HG02885 (cell line): ENCODE measurements around the gene BMX.

Experiments used
- ATAC-seq: cut with Tn5 transposase; IDR thresholded peaks from one replicate; pipeline ENCODE4 v1.9.1; 2021; ENCODE audit warnings: mild to moderate bottlenecking; ENCODE audit not compliant: unreplicated experiment, poor library complexity

The BMX gene

DNA sequence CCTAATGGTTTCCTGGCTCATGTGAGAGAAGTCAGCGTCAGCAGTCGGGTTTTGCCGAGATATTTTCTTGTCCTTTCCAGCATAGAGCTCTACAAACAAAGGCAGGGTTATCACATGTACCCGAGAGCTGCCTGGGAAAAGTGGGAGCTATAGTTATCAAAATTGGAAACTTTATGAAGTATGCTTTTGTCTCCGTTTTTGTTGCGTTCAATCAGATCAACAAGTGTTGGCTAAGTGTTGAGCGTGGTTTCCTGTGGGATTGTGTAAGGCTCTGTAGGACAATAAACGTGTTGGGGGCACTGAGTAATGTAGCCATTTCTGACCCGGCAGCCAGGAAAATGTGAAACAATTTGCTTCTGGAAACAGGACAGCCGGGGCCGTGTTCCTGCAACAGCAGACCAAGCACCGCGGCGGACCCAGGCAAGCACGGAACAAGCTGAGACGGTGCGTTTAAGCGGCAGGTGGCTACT, at the start of gene BMX:
TSS of gene BMX (plus strand) at position 311 of the 470 bp plus-strand sequence. CDS start 7,547 bp downstream, outside the sequence.
- ATAC-seq, result no peak

DNA sequence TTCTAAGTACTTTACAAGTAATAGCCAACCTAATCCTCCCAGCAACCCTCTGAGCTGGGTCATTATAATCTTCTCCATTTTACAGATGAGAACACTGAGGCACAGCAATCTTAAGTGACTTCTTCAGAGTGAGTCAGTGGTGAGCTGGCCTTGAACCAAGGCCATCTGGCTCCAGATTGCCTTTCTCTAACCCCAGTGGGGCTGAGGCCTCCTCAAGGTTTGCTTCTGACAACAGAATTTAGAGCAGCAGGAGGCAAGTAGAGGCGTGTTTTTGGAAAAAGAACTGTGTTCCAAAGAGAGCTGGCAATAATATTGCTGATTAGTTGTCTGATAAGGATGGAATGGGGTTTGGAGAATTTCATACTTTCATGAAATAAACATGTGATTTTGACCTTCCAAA, 48.7 kb upstream of the BMX start:
- no peak for ATAC-seq

DNA sequence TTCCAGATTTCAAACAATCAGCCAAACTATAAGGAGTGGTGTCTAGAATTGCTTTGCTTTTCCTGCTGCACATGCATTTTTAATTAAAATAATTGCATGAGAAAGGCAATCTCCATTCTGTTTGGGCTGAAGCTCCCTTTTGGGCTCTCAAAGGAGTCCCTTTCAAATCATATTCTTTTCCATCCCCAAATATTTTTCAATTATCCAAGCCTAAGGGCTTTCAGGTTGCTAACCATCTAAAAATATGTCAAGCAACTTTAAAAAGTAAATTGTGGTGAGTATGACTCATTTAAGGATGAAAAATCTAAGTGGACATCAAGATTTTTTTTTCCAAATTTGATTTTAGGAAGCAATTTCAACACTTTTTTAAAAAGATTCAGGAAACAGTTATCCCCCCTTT, 35.9 kb upstream of the BMX start:
- no peak for ATAC-seq

DNA sequence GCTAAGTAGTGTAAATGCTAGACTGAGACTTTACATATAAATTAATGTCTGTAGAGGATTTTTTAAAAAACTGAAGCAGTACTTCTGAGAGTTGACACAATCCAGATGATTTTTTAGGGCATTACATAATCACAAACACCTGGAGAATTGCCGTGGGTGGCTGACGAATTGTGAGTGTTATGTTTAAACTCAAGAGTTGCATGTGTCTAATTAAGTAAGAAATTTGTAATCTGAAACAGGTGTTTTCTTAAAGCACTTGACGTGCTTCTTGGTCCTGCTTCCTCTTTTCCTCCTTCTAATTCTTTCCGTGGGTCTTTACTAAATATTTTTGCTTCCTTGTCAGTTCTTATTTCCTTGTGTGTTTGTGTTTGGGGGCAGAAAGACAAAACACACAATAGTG, 35.3 kb upstream of the BMX start:
- peak; percentile 77 for ATAC-seq

DNA sequence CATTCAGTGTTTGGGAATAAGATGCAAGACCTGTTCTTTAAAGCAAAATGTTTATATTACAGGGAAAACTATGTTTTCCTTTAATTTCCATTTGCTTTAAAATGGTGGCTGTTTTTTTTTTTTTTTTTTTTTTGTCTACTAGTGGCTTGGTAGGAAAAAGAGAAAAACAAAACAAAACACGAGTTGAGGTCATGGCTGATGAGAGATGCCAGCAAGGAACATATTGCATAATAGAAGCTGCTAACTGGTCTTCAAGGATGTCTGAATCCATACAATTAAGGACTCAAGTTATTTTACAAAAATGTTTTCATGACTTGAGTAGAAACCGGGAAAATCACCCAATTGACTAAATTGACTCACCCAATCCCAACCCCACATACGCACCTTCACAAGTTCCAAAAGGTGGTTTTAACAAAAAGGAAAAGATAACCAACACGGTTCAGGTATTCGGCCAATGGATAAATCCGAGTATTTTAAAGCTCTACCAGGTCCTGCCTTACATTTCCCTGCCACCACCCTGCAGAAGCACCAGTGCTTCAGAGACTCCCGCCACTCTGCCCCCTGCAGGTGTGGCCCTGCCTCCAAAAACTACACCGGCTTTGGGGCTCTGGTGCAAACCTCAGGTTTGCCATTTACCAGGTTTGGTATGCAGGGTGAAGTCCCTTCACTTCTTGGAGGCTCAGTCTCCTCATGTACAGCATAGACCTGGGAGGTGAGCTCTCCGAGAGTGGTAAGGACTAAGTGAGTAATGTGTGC, 34.5 kb upstream of the BMX start:
- ATAC-seq, result no peak

DNA sequence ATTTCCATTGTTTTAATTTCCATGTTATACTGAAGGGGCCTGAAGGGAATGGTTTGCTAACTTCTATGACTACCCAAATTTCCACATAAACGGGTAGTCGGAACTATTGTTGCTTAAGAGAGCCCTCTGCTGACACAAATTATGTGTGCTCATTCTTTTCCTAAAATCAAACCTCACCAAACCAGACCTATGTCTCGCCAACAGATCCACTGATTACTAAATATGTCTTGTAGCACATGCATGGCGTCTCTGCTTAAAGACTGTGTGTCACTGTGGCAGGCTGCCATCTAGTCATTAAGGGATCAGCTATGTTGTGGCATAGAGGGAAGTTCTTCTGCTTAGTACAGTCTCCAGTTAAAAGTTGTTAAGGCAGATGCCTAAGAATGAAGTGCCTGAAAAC, 32.6 kb upstream of the BMX start:
- ATAC-seq, result no peak

DNA sequence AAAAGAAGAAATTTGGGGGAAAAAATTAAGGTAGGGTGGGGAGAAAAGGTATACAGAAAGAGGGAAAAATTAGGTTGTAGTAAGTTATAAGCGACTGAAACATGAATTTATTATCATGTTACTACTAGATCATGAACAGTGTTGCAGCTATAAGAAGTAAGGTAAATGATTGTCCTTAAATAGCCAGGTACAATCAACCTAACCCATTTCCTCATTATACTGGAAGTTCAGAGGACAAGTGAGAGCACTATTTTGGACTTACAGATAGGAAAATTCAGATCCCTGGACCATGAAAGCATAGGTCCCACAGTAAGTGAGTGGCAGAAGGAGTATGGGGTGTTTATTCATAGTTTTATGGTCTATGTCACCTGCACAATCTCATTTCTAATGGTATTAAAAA, 31.0 kb upstream of the BMX start:
- ATAC-seq, result no peak

DNA sequence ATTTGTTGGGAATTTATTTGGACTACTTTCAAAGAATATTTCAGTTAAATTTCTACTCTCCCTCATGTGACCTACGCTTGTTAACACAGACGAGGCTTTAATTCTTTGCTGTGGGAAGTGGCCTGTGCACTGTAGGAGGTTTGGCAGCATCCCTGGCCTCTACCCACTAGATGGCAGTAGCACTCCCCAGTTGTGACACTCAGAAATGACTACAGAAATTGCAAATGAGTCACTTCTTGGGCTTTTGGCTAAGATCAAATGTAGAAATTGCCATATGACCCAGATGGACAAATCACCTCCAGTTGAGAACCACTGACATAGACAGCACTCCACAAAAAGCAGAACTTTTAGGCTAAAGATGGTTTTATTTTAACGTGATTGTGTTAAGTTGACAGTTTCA, 29.6 kb upstream of the BMX start:
- peak; percentile 84 for ATAC-seq

DNA sequence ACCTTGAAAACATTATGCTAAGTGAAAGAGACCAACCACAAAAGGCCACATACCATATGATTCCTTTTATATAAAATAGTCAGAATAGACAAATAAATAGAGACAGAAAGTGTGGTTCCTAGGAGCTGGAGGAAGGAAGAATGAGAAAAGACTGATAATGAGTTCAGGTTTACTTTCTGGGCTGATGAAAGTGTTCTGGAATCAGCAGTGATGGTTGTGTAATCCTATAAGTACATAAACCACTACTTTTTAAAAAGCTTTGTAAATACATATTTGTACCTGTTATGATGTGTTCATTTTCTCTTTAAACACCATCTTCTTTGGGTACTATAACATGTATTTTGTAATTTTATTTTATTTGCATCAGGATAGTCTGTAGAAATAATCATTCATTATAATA, 28.1 kb upstream of the BMX start:
- no peak for ATAC-seq

DNA sequence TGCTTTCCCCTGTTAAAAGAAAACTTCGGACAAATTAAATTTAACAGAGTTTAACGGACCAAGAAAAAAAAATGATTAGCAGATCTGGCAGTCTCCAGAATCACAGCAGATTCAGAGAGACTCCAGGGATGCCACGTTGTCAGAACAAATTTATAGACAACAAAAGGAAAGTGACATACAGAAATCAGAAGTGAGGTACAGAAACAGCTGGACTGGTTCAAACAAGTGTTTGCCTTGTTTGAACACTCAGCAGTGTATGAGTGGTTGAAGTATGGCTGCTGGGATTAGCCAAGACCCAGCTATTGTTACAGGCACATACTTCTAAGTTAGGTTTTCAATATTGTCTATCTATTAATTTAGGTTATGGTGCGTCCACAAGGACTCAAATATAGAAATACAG, 26.6 kb upstream of the BMX start:
- no peak for ATAC-seq

DNA sequence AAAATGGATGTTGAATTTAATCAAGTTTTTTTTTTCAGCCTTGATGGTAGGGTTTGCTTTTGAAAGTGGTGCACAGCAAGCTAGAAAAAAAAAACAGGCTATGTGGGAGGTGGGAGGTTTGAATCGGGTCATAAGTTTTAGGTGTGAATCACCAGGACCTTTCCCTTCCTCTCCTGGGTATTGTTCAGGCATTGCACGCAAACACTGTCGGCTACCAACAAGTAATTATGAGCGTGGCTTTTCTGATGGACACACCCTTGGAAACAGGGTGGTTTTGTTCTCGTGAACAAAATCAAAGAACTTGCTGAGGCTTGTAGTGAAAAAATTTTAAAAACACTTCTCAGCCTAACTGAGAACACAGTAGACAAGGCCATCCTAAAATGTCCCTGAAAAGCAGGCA, 25.6 kb upstream of the BMX start:
- ATAC-seq, result no peak

DNA sequence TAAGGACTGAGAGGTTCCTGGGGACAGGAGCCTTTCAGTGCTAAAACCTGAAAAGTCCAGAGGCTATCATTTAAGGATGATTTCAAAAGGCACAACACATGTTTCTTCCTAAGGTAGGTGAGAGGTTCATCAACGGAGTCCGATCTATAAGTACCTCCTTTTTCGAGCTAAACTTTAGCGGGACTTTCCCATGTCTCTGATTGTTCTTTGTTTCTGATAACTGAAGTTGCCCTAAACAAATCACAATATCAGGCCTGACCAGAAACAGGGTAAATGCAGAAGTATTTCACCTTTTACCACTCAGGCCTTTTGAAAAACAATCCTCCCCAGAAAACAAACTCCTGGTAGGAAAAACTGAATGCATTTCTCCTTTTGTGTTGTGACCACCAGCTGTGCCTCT, 25.1 kb upstream of the BMX start:
- no peak for ATAC-seq

DNA sequence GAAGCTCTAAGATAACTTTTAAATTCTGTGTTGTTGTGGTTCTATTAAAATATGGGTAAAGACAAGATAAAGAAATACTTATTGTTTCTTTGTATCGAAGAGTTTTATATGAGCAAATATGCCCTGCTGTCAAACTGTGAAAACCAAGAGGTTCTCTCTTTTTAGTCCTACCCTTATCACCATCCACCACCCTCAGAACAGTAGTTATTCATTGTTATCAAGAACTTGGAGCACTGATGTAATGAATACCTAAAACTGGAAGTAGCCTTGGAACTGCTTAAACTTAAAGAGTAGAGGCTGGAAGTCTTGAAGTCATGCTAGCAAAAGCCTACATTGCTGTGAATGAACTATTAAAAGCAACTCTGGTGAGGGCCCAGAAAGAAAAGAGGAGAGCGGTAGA, 16.7 kb upstream of the BMX start:
- no peak for ATAC-seq

DNA sequence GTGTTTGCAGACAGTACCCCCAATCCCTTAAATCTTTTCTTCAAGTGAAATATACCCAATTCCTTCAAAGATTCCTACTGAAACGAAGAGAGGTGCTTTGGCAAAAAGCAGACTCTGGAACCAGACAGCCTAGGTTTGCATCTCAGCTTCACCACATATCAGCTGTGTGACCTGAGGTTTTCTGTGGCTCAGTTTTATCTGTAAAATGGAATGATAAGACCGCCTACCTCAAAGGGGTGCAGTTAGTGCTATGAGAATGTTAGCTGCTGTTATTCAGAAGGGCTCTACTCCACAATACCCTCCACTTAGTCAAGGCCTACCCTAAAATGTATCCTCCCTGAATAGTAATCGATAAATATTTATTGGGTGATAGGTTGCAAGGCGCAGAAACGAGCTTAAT, 8.1 kb upstream of the BMX start:
- no peak for ATAC-seq

DNA sequence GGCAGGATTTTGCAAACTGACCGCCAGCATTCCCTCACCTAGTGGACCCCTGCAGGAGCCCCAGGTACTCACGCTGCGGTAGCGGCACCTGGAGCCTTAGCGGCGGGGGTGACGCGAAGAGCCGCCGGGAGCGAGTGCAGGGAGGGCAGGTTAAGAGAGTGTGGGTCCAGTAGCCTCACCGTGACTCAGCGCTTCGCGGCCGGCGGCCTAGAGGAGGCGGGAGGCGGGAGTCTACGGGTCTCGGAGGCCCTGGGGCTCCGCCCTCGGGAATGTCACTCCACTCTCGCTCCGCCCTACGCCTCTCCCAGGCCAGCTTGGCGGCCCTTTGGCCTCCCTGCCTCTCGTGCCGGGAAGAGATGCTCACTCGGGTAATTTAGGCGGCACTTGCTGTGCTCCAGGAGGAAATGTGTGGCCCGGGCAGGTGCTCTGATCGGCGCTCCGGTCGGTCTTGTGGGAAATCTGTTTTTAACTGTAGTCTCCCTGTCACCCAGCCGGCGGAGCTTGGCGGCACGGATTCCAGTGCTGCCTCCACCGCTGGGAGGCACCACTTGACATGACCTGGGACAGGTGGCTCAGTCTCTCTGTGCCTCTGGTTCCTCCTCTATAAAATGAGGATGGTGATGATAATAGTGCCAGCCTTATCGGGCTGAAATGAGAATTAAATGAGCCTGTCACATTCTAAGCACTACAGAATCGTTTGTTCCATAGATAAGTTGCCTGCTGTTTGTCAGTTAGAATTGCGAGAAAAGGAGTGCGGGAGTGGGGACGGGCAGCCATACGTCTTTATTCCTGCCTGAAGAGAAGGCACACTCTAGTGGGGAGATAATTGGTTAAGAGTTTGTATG, 7.3 kb upstream of the BMX start, which contains the start of gene PIR:
TSS of gene PIR (minus strand) at position 216 of the 845 bp plus-strand sequence. CDS start 2,076 bp downstream, outside the sequence.
- ATAC-seq, result peak; percentile 97

DNA sequence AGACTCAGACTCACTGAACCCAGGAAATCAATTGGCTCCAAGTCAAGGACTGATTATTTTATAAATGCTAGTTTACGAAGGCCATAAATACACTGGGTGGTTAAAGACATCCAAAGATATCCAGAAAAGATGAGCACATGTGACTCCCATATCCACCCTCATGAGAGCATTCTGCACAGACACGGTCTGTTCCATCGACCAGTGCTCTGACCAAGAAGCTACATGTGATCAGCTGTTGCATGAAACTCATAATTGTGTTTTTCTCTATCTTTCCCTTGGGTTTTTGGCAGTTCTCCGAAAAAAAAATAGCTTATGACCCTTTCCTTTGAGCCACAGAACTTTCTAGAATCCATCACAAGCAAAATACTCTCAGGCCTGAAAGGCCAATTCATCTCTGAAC, 4.8 kb upstream of the BMX start:
- no peak for ATAC-seq

DNA sequence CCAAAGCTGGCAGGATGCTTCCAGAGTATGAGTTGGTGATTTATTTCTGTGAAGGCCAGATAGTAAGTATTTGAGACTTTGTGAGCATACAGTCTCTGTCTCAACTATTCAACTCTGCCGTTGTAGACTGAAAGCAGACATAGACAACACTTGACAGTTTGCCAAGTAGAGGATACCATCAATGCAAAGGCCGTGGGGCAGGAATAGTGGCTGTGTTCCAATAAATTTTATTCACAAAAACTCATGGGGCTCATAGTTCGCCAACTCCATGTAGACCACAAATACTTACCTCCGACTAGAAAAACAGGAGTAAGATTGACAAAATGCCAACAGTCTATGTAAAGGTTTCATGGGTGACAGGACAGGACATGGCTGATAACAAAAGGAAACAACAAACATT, 3.8 kb upstream of the BMX start:
- ATAC-seq, result no peak

DNA sequence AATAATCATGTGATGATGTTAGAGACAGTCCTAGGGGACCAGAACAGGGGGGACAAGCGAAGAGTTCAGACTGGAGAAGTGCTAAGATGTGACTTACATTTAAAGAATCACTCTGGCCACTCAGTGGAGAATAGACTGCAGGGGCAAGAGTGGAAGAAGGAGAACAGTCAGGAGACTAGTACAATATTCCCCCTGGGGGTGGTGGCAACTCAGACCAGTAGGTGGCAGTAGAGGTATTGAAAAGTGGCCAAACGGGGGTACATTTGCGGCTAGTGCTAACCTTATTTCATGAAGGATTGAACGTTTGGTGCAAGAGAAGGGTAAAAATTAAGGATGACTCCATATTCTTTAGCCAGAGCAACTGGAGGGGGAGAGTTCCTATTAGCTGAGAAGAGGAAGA, 2.7 kb upstream of the BMX start:
- ATAC-seq, result no peak

DNA sequence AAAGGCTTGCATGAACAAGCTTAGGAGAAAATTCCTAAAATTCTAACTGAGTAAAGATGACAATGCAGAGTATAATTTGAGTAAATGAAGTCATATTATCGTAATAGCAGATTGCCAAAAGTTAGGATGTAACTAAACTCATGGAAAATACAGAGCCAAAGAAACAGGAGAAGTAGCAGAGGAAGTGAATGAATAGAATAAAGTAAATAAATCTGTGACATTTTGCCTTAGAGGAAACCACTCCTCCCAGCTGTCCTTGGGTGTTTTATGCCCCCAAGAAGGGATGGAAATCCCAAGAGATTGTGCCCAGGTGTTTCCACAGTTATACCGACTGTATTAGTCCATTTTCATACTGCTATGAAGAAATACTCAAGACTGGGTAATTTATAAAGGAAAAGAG, 1.9 kb upstream of the BMX start:
- no peak for ATAC-seq

DNA sequence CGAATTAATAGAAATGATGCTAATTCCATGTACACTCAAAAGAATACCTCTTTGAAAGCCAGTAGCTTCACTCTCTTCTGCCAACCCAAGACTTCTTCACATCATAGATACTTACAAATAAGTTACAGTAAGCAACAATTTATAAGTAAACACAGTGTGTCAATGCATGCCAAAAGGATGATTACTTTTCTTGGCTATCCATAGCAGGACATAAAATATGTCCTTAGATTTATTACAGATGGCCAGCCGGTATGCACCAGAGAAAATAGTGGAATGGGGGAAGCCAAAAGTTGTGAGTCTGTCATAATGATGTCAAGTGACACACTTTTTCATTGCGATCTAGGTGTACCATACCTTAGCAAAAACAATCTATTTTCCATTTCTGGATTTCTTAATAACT, 631 bp upstream of the BMX start:
- ATAC-seq, result no peak

DNA sequence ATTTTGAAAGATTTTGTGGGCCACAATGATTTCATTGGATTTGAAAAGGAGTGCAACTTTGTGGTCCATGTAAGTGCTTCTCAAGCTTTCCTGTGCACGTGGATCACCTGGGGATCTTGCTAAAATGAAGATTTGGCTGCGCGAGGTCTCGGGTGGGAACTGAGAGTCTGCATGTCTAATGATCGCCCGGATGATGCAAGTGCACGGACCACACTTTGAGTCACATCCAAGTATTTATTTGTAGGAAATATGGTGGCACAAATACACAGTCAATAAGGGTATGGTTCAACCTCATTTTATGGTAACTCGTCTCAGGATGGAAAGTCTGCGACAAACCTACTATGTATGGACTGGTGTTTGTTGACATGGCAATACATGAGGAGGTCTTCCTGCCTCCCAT, 899 bp downstream of the BMX start:
- no peak for ATAC-seq

DNA sequence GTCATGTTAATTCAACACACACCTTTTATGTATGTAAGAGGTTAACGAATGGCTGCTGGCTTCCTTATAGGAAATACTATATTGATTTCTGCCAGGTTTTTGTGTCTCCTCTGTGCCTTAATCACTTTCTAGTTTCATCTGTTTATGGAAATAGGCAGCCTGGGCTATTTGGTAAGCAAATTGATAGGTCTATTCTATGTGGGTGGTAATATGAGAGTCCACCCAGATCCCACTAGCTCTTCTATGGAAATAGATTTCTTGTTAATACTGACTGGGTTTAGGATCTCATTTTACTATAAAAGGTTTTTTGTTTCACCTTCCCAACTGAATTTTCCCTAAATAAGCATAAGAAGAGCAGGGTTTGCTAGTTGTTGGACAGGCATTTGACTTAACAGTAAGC, 4.1 kb downstream of the BMX start:
- no peak for ATAC-seq
